Neural progenitor cell (in vitro differentiated cells): Measurements from ENCODE around the gene CNTNAP2. TPM values are rescaled to one million over a fixed set of nuclear protein-coding genes. Genes with fewer than 3 reads are reported as not detected.

Source experiments
- DNase-seq: peaks from one replicate; pipeline ENCODE4 v3.0.0-alpha.2; 2016; ENCODE audit warnings: low spot score
- H2AFZ ChIP-seq: fragments of 200-600 bp; sonication (generic); replicated peaks from 2 replicates; pipeline ENCODE4 v1.6.1; 2016; ENCODE audit warnings: antibody characterized with exemption
- H3F3A ChIP-seq: fragments of 200-600 bp; sonication (generic); 2 replicates; pipeline ENCODE4 v1.6.1; 2016; ENCODE audit warnings: antibody characterized with exemption, low read depth
- H3K27ac ChIP-seq: fragments of 200-600 bp; sonication (generic); 2 replicates; pipeline ENCODE4 v1.5.1; 2016; ENCODE audit warnings: mild to moderate bottlenecking
- H3K27me3 ChIP-seq: fragments of 200-600 bp; sonication (generic); 2 replicates; pipeline ENCODE4 v1.6.1; 2016; ENCODE audit warnings: mild to moderate bottlenecking, moderate library complexity
- H3K36me3 ChIP-seq: fragments of 200-600 bp; sonication (generic); 2 replicates; pipeline ENCODE4 v1.5.1; 2016
- H3K4me1 ChIP-seq: fragments of 200-600 bp; sonication (generic); 2 replicates; pipeline ENCODE4 v1.6.1; 2016; ENCODE audit warnings: mixed run types
- H3K4me2 ChIP-seq: fragments of 200-600 bp; sonication (generic); 2 replicates; pipeline ENCODE4 v1.6.1; 2016
- H3K4me3 ChIP-seq: fragments of 200-600 bp; sonication (generic); 2 replicates; pipeline ENCODE4 v1.5.1; 2016
- H3K79me2 ChIP-seq: fragments of 200-600 bp; sonication (generic); 2 replicates; pipeline ENCODE4 v1.6.1; 2016; ENCODE audit warnings: low read depth
- H3K9ac ChIP-seq: fragments of 200-600 bp; sonication (generic); 2 replicates; pipeline ENCODE4 v1.6.1; 2016
- H3K9me3 ChIP-seq: fragments of 200-600 bp; sonication (generic); 2 replicates; pipeline ENCODE4 v1.5.1; 2016; ENCODE audit warnings: low read depth
- H4K20me1 ChIP-seq: fragments of 200-600 bp; sonication (generic); 2 replicates; pipeline ENCODE4 v1.6.1; 2016; ENCODE audit warnings: low read depth
- H3K27ac Mint-ChIP-seq: 3 replicates; pipeline ENCODE4 v1.8.0; 2021; ENCODE audit warnings: mixed read lengths
- H3K27me3 Mint-ChIP-seq: 2 replicates; pipeline ENCODE4 v1.8.0; 2022; ENCODE audit warnings: low read depth, mild to moderate bottlenecking, inconsistent platforms, moderate library complexity, mixed read lengths; ENCODE audit not compliant: insufficient read depth
- H3K36me3 Mint-ChIP-seq: 3 replicates; pipeline ENCODE4 v1.8.0; 2021; ENCODE audit warnings: mixed read lengths
- H3K4me1 Mint-ChIP-seq: 3 replicates; pipeline ENCODE4 v1.8.0; 2021; ENCODE audit warnings: mixed read lengths
- H3K4me3 Mint-ChIP-seq: 3 replicates; pipeline ENCODE4 v1.8.0; 2021; ENCODE audit warnings: mild to moderate bottlenecking, moderate library complexity, mixed read lengths
- H3K9me3 Mint-ChIP-seq: 3 replicates; pipeline ENCODE4 v1.8.0; 2020; ENCODE audit warnings: mixed read lengths
- CTCF ChIP-seq: fragments of 200-600 bp; sonication (generic); IDR thresholded peaks from 2 replicates; pipeline ENCODE4 v1.5.1; 2017; ENCODE audit warnings: antibody characterized with exemption, mild to moderate bottlenecking
- EZH2 ChIP-seq: fragments of 200-600 bp; sonication (generic); IDR thresholded peaks from 2 replicates; pipeline ENCODE4 v1.6.1; 2017; ENCODE audit warnings: antibody characterized with exemption, mild to moderate bottlenecking, moderate library complexity
- EZH2phosphoT487 ChIP-seq: fragments of 200-600 bp; sonication (generic); IDR thresholded peaks from 2 replicates; pipeline ENCODE4 v1.6.1; 2017; ENCODE audit warnings: antibody characterized with exemption
- total RNA-seq: library from RNA; depleted of rRNA; stranded (reverse); fragments of >200 nt; gene quantifications from 2 replicates; pipeline ENCODE4 v1.2.3, GENCODE V29; 2015; ENCODE audit warnings: low replicate concordance

The CNTNAP2 gene
- total RNA-seq, 1 donor from 2014 or later = 126 TPM

- no peak overlapping the region for H3K27ac Mint-ChIP-seq
- no peak for DNase-seq
- no peak overlapping the region for H3K4me2 ChIP-seq
- peaks cover 3% of the 10 kb centered on the region for H3K4me1 Mint-ChIP-seq
- no peak overlapping the region for H3K4me3 ChIP-seq
- no peaks in the 10 kb centered on the region for H3K27me3 Mint-ChIP-seq
- H2AFZ ChIP-seq = no peak overlapping the region
- no peaks in the 10 kb centered on the region for H3K36me3 ChIP-seq
- H3K9ac ChIP-seq = no peak overlapping the region
- H4K20me1 ChIP-seq = no peaks in the 10 kb centered on the region
- H3K4me1 ChIP-seq = no peaks in the 10 kb centered on the region
- H3K4me3 Mint-ChIP-seq = no peak overlapping the region
- H3K79me2 ChIP-seq = no peaks in the 10 kb centered on the region
- no peaks in the 10 kb centered on the region for H3K9me3 Mint-ChIP-seq
- H3K9me3 ChIP-seq = no peaks in the 10 kb centered on the region
- H3F3A ChIP-seq = no peaks in the 10 kb centered on the region
- H3K27me3 ChIP-seq = no peaks in the 10 kb centered on the region
- H3K27ac ChIP-seq = no peak overlapping the region
- TF ChIP-seq EZH2phosphoT487 (no peak), EZH2 (no peak), CTCF (no peak)
- H3K36me3 Mint-ChIP-seq = no peaks in the 10 kb centered on the region
Measured at GRCh38 chr7:147525325-147525724, 1408.7 kb downstream of the CNTNAP2 start.

- Histone ChIP-seq H3K79me2 (no peaks in the 10 kb centered on the region), H3K4me2 (no peak overlapping the region), H4K20me1 (no peaks in the 10 kb centered on the region), H2AFZ (no peak overlapping the region), H3K27ac (no peak overlapping the region), H3K4me3 (no peak overlapping the region), H3K4me1 (no peaks in the 10 kb centered on the region), H3K9ac (no peak overlapping the region), H3F3A (no peaks in the 10 kb centered on the region), H3K36me3 (no peaks in the 10 kb centered on the region), H3K9me3 (no peaks in the 10 kb centered on the region), H3K27me3 (no peaks in the 10 kb centered on the region)
- TF ChIP-seq CTCF = no peak
- no peak for TF ChIP-seq EZH2phosphoT487
- no peak for TF ChIP-seq EZH2
- H3K36me3 Mint-ChIP-seq = no peaks in the 10 kb centered on the region
- H3K4me3 Mint-ChIP-seq = no peak overlapping the region
- peaks cover 4% of the 10 kb centered on the region for H3K4me1 Mint-ChIP-seq
- peaks cover 9% of the 10 kb centered on the region for H3K9me3 Mint-ChIP-seq
- no peak overlapping the region for H3K27ac Mint-ChIP-seq
- DNase-seq = no peak
- no peaks in the 10 kb centered on the region for H3K27me3 Mint-ChIP-seq
Measured at GRCh38 chr7:147535701-147536111, 1419.1 kb downstream of the CNTNAP2 start.

GRCh38 chr7:147539685-147540084 is 1423.1 kb downstream of the CNTNAP2 start:
- H3K9me3 Mint-ChIP-seq = peaks cover 26% of the 10 kb centered on the region
- H3K27ac ChIP-seq = no peak overlapping the region
- H3K4me2 ChIP-seq = no peak overlapping the region
- no peak overlapping the region for H3K4me3 ChIP-seq
- H3K79me2 ChIP-seq = no peaks in the 10 kb centered on the region
- no peak overlapping the region for H2AFZ ChIP-seq
- no peaks in the 10 kb centered on the region for H3K36me3 ChIP-seq
- DNase-seq = no peak
- no peaks in the 10 kb centered on the region for H4K20me1 ChIP-seq
- no peaks in the 10 kb centered on the region for H3F3A ChIP-seq
- no peak overlapping the region for H3K27ac Mint-ChIP-seq
- no peaks in the 10 kb centered on the region for H3K36me3 Mint-ChIP-seq
- TF ChIP-seq CTCF (no peak), EZH2 (no peak), EZH2phosphoT487 (no peak)
- no peak overlapping the region for H3K4me3 Mint-ChIP-seq
- H3K27me3 Mint-ChIP-seq = peaks cover 3% of the 10 kb centered on the region
- H3K9me3 ChIP-seq = no peaks in the 10 kb centered on the region
- H3K27me3 ChIP-seq = no peaks in the 10 kb centered on the region
- H3K9ac ChIP-seq = no peak overlapping the region
- H3K4me1 Mint-ChIP-seq = peaks cover 4% of the 10 kb centered on the region
- no peaks in the 10 kb centered on the region for H3K4me1 ChIP-seq
